Effector memory CD4-positive, alpha-beta T cell (primary cell): ENCODE results near the gene TMEM30A.

Experiments
- DNase-seq, 3 donors: peaks; one replicate each; pipeline ENCODE4 v3.0.0-alpha.2; 2020
- H3K27ac ChIP-seq: 2 replicates; pipeline ENCODE4 v1.7.0; 2013; ENCODE audit warnings: mild to moderate bottlenecking, low read length, moderate library complexity; ENCODE audit not compliant: insufficient read depth, poor library complexity, severe bottlenecking
- H3K27me3 ChIP-seq: replicated peaks from 2 replicates; pipeline ENCODE4 v1.7.0; 2013; ENCODE audit warnings: mild to moderate bottlenecking, low read length; ENCODE audit not compliant: insufficient read depth, control insufficient read depth, poor library complexity, severe bottlenecking
- H3K36me3 ChIP-seq: 2 replicates; pipeline ENCODE4 v1.7.0; 2013; ENCODE audit warnings: mild to moderate bottlenecking, low read length, moderate library complexity; ENCODE audit not compliant: control insufficient read depth, insufficient read depth
- H3K4me1 ChIP-seq: 2 replicates; pipeline ENCODE4 v1.7.0; 2013; ENCODE audit warnings: low read length, mild to moderate bottlenecking; ENCODE audit not compliant: control insufficient read depth, insufficient read depth, poor library complexity, severe bottlenecking
- H3K4me3 ChIP-seq: 2 replicates; pipeline ENCODE4 v1.7.0; 2013; ENCODE audit warnings: low read length, low read depth, mild to moderate bottlenecking; ENCODE audit not compliant: insufficient read depth, poor library complexity, severe bottlenecking
- H3K9me3 ChIP-seq: 2 replicates; pipeline ENCODE4 v1.7.0; 2013; ENCODE audit warnings: mild to moderate bottlenecking, low read length, moderate library complexity; ENCODE audit not compliant: control insufficient read depth

The TMEM30A gene

GRCh38 chr6:75296811-75297779 lies 12.5 kb upstream of the TMEM30A start:
- Histone ChIP-seq H3K36me3 (no peaks in the 10 kb centered on the region), H3K4me3 (no peak overlapping the region), H3K27ac (no peak overlapping the region), H3K4me1 (no peaks in the 10 kb centered on the region), H3K27me3 (no peaks in the 10 kb centered on the region), H3K9me3 (no peaks in the 10 kb centered on the region)
- no peak for DNase-seq

GRCh38 chr6:75292555-75292954 lies 8.0 kb upstream of the TMEM30A start:
- Histone ChIP-seq H3K9me3 (no peaks in the 10 kb centered on the region), H3K4me3 (no peak overlapping the region), H3K36me3 (no peaks in the 10 kb centered on the region), H3K4me1 (no peaks in the 10 kb centered on the region), H3K27ac (no peak overlapping the region), H3K27me3 (no peaks in the 10 kb centered on the region)
- no peak for DNase-seq

GRCh38 chr6:75291744-75292143 lies 7.2 kb upstream of the TMEM30A start:
- Histone ChIP-seq H3K4me3 (no peak overlapping the region), H3K36me3 (no peaks in the 10 kb centered on the region), H3K27ac (no peak overlapping the region), H3K9me3 (no peaks in the 10 kb centered on the region), H3K4me1 (no peaks in the 10 kb centered on the region), H3K27me3 (no peaks in the 10 kb centered on the region)
- no peak for DNase-seq

- Histone ChIP-seq H3K4me3 (no peak overlapping the region), H3K4me1 (no peaks in the 10 kb centered on the region), H3K27me3 (no peaks in the 10 kb centered on the region), H3K27ac (no peak overlapping the region), H3K36me3 (no peaks in the 10 kb centered on the region), H3K9me3 (no peaks in the 10 kb centered on the region)
- no peak for DNase-seq
Observed at GRCh38 chr6:75291331-75291730, 6.7 kb upstream of the TMEM30A start.

- DNase-seq: no peak
- H3K9me3 ChIP-seq: no peaks in the 10 kb centered on the region
- no peaks in the 10 kb centered on the region for H3K27me3 ChIP-seq
- peaks cover 7% of the 10 kb centered on the region for H3K4me1 ChIP-seq
- no peak overlapping the region for H3K4me3 ChIP-seq
- H3K36me3 ChIP-seq: no peaks in the 10 kb centered on the region
- H3K27ac ChIP-seq: no peak overlapping the region
Observed at GRCh38 chr6:75290136-75290945, 5.7 kb upstream of the TMEM30A start.

GRCh38 chr6:75288023-75288422 lies 3.4 kb upstream of the TMEM30A start:
- no peak for DNase-seq
- H3K9me3 ChIP-seq: no peaks in the 10 kb centered on the region
- H3K4me1 ChIP-seq: peaks cover 7% of the 10 kb centered on the region
- no peak overlapping the region for H3K4me3 ChIP-seq
- no peaks in the 10 kb centered on the region for H3K36me3 ChIP-seq
- H3K27me3 ChIP-seq: no peaks in the 10 kb centered on the region
- H3K27ac ChIP-seq: no peak overlapping the region

- DNase-seq: no peak
- Histone ChIP-seq H3K27ac (no peak overlapping the region), H3K4me3 (no peak overlapping the region), H3K36me3 (no peaks in the 10 kb centered on the region), H3K27me3 (no peaks in the 10 kb centered on the region), H3K4me1 (peaks cover 10% of the 10 kb centered on the region), H3K9me3 (no peaks in the 10 kb centered on the region)
Observed at GRCh38 chr6:75287424-75287823, 2.8 kb upstream of the TMEM30A start.

- H3K36me3 ChIP-seq: no peaks in the 10 kb centered on the region
- H3K4me1 ChIP-seq: peaks cover 10% of the 10 kb centered on the region
- H3K27me3 ChIP-seq: no peaks in the 10 kb centered on the region
- H3K4me3 ChIP-seq: no peak overlapping the region
- H3K27ac ChIP-seq: no peak overlapping the region
- no peaks in the 10 kb centered on the region for H3K9me3 ChIP-seq
- DNase-seq: no peak
Observed at GRCh38 chr6:75286955-75287354, 2.4 kb upstream of the TMEM30A start.

- H3K27ac ChIP-seq: peak overlapping the region; percentile 86
- no peaks in the 10 kb centered on the region for H3K27me3 ChIP-seq
- peak overlapping the region; percentile 83 for H3K4me3 ChIP-seq
- H3K4me1 ChIP-seq: peaks cover 13% of the 10 kb centered on the region
- H3K9me3 ChIP-seq: no peaks in the 10 kb centered on the region
- no peak for DNase-seq
- no peaks in the 10 kb centered on the region for H3K36me3 ChIP-seq
Observed at GRCh38 chr6:75285283-75285639, 669 bp upstream of the TMEM30A start.
